Duodenal mucosa (tissue), 2 donors: ENCODE measurements around the gene SART3.

Experiments used
- H3K27ac ChIP-seq: one replicate; pipeline ENCODE4 v1.7.0; 2013; ENCODE audit warnings: low read depth, low read length
- H3K27me3 ChIP-seq, 2 donors: one replicate each; pipeline ENCODE4 v1.7.0; 2013; ENCODE audit warnings: low read length in 2 of 2, control low read depth in 1 of 2; ENCODE audit not compliant: insufficient read depth in 2 of 2, control insufficient read depth in 1 of 2
- H3K36me3 ChIP-seq, 2 donors: one replicate each; pipeline ENCODE4 v1.7.0; 2013; ENCODE audit warnings: low read length in 2 of 2, control low read depth in 1 of 2; ENCODE audit not compliant: insufficient read depth in 2 of 2, control insufficient read depth in 1 of 2
- H3K4me1 ChIP-seq, 2 donors: one replicate each; pipeline ENCODE4 v1.7.0; 2013; ENCODE audit warnings: low read length in 2 of 2, control low read depth in 1 of 2; ENCODE audit not compliant: insufficient read depth in 2 of 2, control insufficient read depth in 1 of 2
- H3K4me3 ChIP-seq, 2 donors: one replicate each; pipeline ENCODE4 v1.7.0; 2013; ENCODE audit warnings: low read length in 2 of 2, low read depth in 1 of 2
- H3K9ac ChIP-seq, 2 donors: one replicate each; pipeline ENCODE4 v1.7.0; 2013; ENCODE audit warnings: low read length in 2 of 2, low read depth in 1 of 2
- H3K9me3 ChIP-seq, 2 donors: one replicate each; pipeline ENCODE4 v1.7.0; 2013; ENCODE audit warnings: low read length in 2 of 2, control low read depth in 1 of 2; ENCODE audit not compliant: control insufficient read depth in 1 of 2

SART3 gene

DNA sequence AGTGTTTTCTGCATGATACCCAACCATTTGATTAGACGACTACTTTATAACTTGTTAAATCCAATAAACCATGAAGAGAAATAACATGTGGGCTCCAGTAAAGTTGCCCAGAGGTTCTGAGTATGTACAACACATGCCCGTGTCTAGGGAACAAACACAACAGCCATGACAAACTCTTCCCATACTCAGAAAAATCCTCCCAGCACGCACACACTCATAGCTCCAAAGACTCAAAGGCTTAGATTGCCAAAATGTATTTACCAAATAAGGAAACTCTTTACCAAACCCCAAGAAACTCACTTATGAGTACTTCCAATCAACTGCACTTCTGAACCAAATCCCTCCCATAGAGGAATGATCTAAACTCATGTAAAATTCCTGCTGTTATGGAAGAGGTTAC is 17.3 kb downstream of the SART3 start:
- H3K4me3 ChIP-seq, result no peak overlapping the region
- H3K36me3 ChIP-seq, result peaks cover 37 to 71% of the 10 kb centered on the region in 2 donors
- H3K27me3 ChIP-seq, result no peaks in the 10 kb centered on the region
- H3K9ac ChIP-seq, result no peak overlapping the region
- H3K9me3 ChIP-seq, result no peaks in the 10 kb centered on the region
- H3K27ac ChIP-seq, result no peak overlapping the region
- no peaks in the 10 kb centered on the region for H3K4me1 ChIP-seq

- no peak overlapping the region for H3K4me3 ChIP-seq
- no peaks in the 10 kb centered on the region for H3K27me3 ChIP-seq
- no peaks in the 10 kb centered on the region for H3K9me3 ChIP-seq
- H3K27ac ChIP-seq, result no peak overlapping the region
- H3K9ac ChIP-seq, result no peak overlapping the region
- H3K36me3 ChIP-seq, result peaks cover 42 to 71% of the 10 kb centered on the region in 2 donors
- no peaks in the 10 kb centered on the region for H3K4me1 ChIP-seq
Measured at GRCh38 chr12:108542320-108542719, 18.7 kb downstream of the SART3 start.

DNA sequence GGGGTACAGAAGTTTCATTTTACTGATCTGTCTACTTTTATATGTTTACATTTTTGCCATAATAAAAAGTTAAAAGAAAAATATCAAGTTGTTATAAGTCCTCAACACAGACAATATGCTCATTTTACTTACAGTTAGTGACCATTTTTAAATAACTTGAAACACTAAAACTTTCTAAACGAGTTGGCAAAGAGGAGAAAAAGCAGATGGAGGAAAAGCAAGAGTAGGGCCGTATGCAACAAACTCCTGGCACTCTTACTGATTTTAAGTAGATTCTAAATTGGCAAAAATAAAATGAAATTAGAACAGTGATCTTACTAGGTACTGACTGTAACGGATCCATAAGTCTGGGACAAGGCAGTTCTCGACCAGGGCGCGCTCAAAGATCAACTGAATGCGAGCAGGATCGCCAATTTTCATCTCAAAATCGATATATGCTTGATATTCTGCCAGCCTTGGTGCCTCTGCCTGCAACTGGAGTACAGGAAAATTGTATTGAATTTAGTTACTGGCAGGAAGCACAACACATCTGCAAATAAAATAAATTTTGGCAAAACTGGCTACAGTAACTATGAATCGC is 22.3 kb downstream of the SART3 start:
- no peak overlapping the region for H3K27ac ChIP-seq
- H3K9ac ChIP-seq, result no peak overlapping the region
- no peaks in the 10 kb centered on the region for H3K9me3 ChIP-seq
- H3K4me3 ChIP-seq, result no peak overlapping the region
- no peaks in the 10 kb centered on the region for H3K4me1 ChIP-seq
- peaks cover 47 to 69% of the 10 kb centered on the region in 2 donors for H3K36me3 ChIP-seq
- no peaks in the 10 kb centered on the region for H3K27me3 ChIP-seq

DNA sequence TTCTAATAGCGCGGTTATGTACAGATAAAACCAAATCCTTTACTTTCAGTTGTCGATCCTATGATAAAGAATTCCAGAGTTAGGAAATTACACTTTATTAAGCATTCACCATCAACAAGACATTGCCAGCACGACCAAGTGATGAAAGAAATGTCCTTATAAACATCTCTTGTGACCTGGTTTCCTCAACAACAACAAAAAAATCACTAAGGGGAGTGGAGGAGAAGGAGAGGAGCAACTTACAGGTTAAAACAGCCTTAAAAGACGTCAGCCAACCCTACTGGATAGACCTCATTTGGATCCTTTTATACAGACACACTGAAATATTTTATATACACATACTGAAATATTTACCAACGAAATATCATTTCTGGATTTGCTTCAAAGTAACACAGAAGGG is 22.8 kb downstream of the SART3 start:
- Histone ChIP-seq H3K36me3 (peaks cover 41 to 69% of the 10 kb centered on the region in 2 donors), H3K27ac (no peak overlapping the region), H3K9ac (no peak overlapping the region), H3K4me1 (no peaks in the 10 kb centered on the region), H3K27me3 (no peaks in the 10 kb centered on the region), H3K9me3 (no peaks in the 10 kb centered on the region), H3K4me3 (no peak overlapping the region)

DNA sequence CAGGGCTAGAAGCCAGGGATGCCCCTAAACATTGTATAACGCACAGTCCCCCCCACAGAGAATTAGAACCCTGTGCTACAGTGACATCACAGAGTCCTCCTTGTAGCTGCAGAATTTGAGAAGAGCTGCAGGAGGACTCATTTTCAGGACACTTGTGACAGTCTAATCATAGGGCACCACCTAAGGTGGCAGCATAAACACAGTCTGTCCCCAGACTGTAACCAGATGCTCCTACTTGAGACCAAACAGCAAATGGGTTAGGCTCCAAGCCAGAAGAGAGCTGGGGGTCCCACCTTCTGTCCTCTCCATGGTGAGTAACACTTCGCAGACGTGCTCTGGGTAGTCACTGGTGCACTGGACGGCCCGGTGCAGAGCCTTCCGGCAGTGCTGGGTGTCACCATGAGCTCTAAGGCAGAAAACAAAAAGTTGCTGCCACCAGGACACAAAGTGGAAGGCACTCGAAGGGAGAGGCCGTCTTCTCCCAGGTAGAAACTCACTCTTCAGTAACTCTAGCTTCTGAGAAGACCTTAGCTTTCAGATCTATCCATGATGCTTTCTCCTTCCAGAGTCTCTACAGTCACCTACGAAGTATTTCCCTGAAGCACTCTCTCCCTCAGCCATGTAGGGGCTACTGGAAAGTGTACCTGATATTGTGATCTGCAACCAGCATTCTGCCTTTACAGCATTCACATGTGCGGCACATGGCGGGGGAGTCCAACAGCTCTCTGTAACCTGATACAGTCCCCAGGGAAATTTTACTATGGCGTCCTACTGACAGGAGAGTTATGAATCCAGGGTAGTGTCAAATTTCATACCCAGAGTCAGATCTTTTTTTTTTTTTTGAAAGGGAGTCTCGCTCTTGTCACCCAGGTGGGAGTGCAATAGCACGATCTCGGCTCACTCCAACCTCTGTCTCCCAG is 28.8 kb downstream of the SART3 start:
- Histone ChIP-seq H3K4me3 (no peak overlapping the region), H3K9ac (no peak overlapping the region), H3K36me3 (peaks cover 64 to 91% of the 10 kb centered on the region in 2 donors), H3K27ac (no peak overlapping the region), H3K9me3 (no peaks in the 10 kb centered on the region), H3K4me1 (no peaks in the 10 kb centered on the region), H3K27me3 (no peaks in the 10 kb centered on the region)

- no peak overlapping the region for H3K9ac ChIP-seq
- no peaks in the 10 kb centered on the region for H3K27me3 ChIP-seq
- H3K36me3 ChIP-seq, result peaks cover 59 to 91% of the 10 kb centered on the region in 2 donors
- H3K27ac ChIP-seq, result no peak overlapping the region
- no peak overlapping the region for H3K4me3 ChIP-seq
- no peaks in the 10 kb centered on the region for H3K9me3 ChIP-seq
- H3K4me1 ChIP-seq, result no peaks in the 10 kb centered on the region
Measured at GRCh38 chr12:108530161-108530560, 30.8 kb downstream of the SART3 start.

DNA sequence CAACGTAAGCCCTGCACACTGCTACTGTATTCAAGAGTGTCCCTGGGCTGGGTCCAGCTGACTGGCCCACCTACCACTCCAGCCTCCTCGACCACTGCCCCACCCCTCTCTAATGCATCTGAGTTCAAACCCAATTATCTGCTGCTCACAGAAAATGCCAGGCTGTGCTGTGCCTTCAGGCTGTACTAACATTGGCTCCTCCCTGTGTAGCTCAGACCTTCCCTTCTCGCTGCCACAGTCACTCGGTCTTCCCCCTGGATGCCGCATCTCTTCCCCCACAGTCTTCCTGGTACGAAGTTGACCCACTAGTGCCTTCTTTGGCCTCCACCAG is 33.8 kb downstream of the SART3 start:
- no peak overlapping the region for H3K9ac ChIP-seq
- no peak overlapping the region for H3K4me3 ChIP-seq
- H3K27ac ChIP-seq, result no peak overlapping the region
- H3K27me3 ChIP-seq, result no peaks in the 10 kb centered on the region
- H3K9me3 ChIP-seq, result no peaks in the 10 kb centered on the region
- no peaks in the 10 kb centered on the region for H3K4me1 ChIP-seq
- H3K36me3 ChIP-seq, result peaks cover 77 to 98% of the 10 kb centered on the region in 2 donors

DNA sequence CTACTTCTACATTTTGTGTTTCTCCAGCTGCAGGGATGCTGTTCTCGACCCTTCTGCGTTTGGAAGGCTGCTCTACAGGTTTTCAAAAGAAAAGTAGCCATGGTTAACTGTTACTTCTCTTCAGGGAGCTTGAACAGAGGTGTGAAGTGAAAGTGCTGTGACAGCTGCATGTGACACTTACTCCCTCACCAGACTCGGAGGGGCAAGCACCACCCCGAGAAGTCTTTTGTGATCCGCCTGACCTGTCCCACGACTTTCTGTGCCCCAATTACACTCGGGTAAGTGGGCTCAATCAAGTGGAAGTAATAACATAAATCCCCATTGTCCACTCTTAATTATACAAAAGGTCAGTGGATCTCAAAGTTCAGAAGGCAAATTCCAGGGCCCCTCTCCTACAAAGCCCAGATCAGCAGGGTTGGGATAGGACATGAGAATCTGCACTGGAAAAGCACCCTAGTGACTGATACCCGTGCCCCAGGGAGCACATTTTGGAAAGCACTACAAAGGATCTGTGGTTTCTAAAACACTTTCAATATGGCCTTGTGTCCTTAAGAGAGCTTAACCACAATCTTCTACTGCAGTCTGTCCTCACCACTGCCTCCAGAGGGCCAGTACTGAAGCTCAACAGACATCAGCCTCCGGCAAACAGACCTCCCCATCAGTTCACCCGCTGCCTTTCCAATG is 34.3 kb downstream of the SART3 start:
- Histone ChIP-seq H3K4me3 (no peak overlapping the region), H3K27me3 (no peaks in the 10 kb centered on the region), H3K36me3 (peaks cover 75 to 98% of the 10 kb centered on the region in 2 donors), H3K9me3 (no peaks in the 10 kb centered on the region), H3K4me1 (no peaks in the 10 kb centered on the region), H3K27ac (no peak overlapping the region), H3K9ac (no peak overlapping the region)

GRCh38 chr12:108525681-108526080 is 35.3 kb downstream of the SART3 start:
- H3K9me3 ChIP-seq, result no peaks in the 10 kb centered on the region
- H3K27ac ChIP-seq, result no peak overlapping the region
- no peak overlapping the region for H3K9ac ChIP-seq
- H3K36me3 ChIP-seq, result peaks cover 77 to 97% of the 10 kb centered on the region in 2 donors
- H3K27me3 ChIP-seq, result no peaks in the 10 kb centered on the region
- H3K4me1 ChIP-seq, result no peaks in the 10 kb centered on the region
- H3K4me3 ChIP-seq, result no peak overlapping the region

GRCh38 chr12:108523365-108523764 is 37.6 kb downstream of the SART3 start:
- peaks cover 72 to 98% of the 10 kb centered on the region in 2 donors for H3K36me3 ChIP-seq
- H3K4me3 ChIP-seq, result no peak overlapping the region
- no peak overlapping the region for H3K9ac ChIP-seq
- no peaks in the 10 kb centered on the region for H3K27me3 ChIP-seq
- no peaks in the 10 kb centered on the region for H3K9me3 ChIP-seq
- H3K4me1 ChIP-seq, result no peaks in the 10 kb centered on the region
- no peak overlapping the region for H3K27ac ChIP-seq
